ENCODE measurements around the gene CHRNB2. TPM values are rescaled to one million over a fixed set of nuclear protein-coding genes. Genes with fewer than 3 reads are reported as not detected.

The CHRNB2 gene
- total and polyA plus RNA-seq, 2 of the 8 experiments (the other 6 are each of a cell fraction or from before 2014, with no cell fraction given): 3.1 to 4.1 TPM

DNA sequence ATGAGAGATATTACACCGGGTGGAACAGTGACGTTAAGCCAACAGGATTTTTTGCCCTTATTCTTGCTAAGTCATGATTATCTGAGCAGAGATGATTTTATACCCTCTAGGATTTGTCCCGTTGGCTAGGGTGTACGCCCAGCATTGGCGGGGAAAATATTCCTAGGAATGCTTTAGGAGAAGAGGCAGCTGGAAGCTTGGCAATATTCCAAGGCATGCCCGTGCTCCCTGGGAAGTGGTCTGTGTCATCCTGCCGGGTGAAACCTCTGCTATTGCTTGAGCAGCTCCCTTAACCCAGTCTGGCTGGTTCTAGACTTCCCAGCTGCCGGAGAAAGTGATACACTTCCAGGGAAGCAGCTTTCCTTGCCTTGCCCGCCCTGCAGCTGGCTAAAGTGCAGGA is 16.2 kb downstream of the CHRNB2 start (continued):
- no peak for TF ChIP-seq CTBP2 (IDR thresholded peaks at IDR 0.05; ENCODE audit: borderline replicate concordance, insufficient read depth, insufficient read length, low read length)
- no peak for TF ChIP-seq GTF2F1 (IDR thresholded peaks at IDR 0.05; ENCODE audit: borderline replicate concordance, low read depth, low read length)

All from H1 (cell line).